Measurements from ENCODE around the gene SPON1. TPM values are rescaled to one million over a fixed set of nuclear protein-coding genes. Genes with fewer than 3 reads are reported as not detected.

Gene SPON1
- total RNA-seq, 1 experiment from 2014 or later = not detected

GRCh38 chr11:14065141-14065540, 102.6 kb downstream of the SPON1 start:
- Histone ChIP-seq H3K9ac (ENCODE audit: low read length) (no peak overlapping the region), H3K4me1 (ENCODE audit: insufficient read depth, low read length) (no peaks in the 10 kb centered on the region), H3K9me3 (ENCODE audit: low read length) (no peaks in the 10 kb centered on the region), H3K36me3 (ENCODE audit: low read depth, low read length) (no peaks in the 10 kb centered on the region), H3K27me3 (ENCODE audit: low read length) (peaks cover 7% of the 10 kb centered on the region), H3K27ac (ENCODE audit: low read length) (no peak overlapping the region), H3K79me2 (ENCODE audit: low read length) (no peaks in the 10 kb centered on the region), H3K4me3 (ENCODE audit: low read length) (no peak overlapping the region), H3K4me2 (ENCODE audit: low read length) (no peak overlapping the region), H2AFZ (ENCODE audit: low read length) (no peak overlapping the region), H3F3A (ENCODE audit: low read length, unreplicated experiment) (no peaks in the 10 kb centered on the region), H3K9me2 (replicated peaks; ENCODE audit: low read length) (no peaks in the 10 kb centered on the region), H4K20me1 (ENCODE audit: low read length) (no peaks in the 10 kb centered on the region)
- no TSS peak for BruUV-seq (replicated peaks)
- CTCF ChIA-PET = no interaction called here
- DNase-seq (no peak), ATAC-seq (no peak)
- TF ChIP-seq CTCF (conservative IDR thresholded peaks at IDR 0.05; ENCODE audit: low read depth, low read length) (no peak), EZH2phosphoT487 (IDR thresholded peaks at IDR 0.05; ENCODE audit: borderline replicate concordance, low read length) (no peak), EZH2 (IDR thresholded peaks at IDR 0.05; ENCODE audit: low read length, unreplicated experiment) (no peak)
- intact Hi-C loops (cut with micrococcal nuclease) = no loop called here
- POLR2A ChIA-PET (ENCODE audit: unreplicated experiment) = interaction anchor here (0.5 kb wide), 1 partner anchor 11 kb away, joined by 3 read pairs; no protein-coding TSS in a partner anchor

- ATAC-seq = no peak
- H3K79me2 ChIP-seq (ENCODE audit: low read length) = no peaks in the 10 kb centered on the region
- peaks cover 7% of the 10 kb centered on the region for H3K27me3 ChIP-seq (ENCODE audit: low read length)
- ChIA-PET POLR2A (ENCODE audit: unreplicated experiment) (interaction anchor here (0.5 kb wide), 1 partner anchor 12 kb away, joined by 3 read pairs; no protein-coding TSS in a partner anchor), CTCF (no interaction called here)
- no peak for DNase-seq
- H3K4me1 ChIP-seq (ENCODE audit: insufficient read depth, low read length) = no peaks in the 10 kb centered on the region
- H3K4me2 ChIP-seq (ENCODE audit: low read length) = no peak overlapping the region
- H3K9me3 ChIP-seq (ENCODE audit: low read length) = no peaks in the 10 kb centered on the region
- no peak overlapping the region for H3K9ac ChIP-seq (ENCODE audit: low read length)
- H2AFZ ChIP-seq (ENCODE audit: low read length) = no peak overlapping the region
- H3K4me3 ChIP-seq (ENCODE audit: low read length) = no peak overlapping the region
- no TSS peak for BruUV-seq (replicated peaks)
- no peaks in the 10 kb centered on the region for H3K36me3 ChIP-seq (ENCODE audit: low read depth, low read length)
- no peak overlapping the region for H3K27ac ChIP-seq (ENCODE audit: low read length)
- no peaks in the 10 kb centered on the region for H4K20me1 ChIP-seq (ENCODE audit: low read length)
- intact Hi-C loops (cut with micrococcal nuclease) = no loop called here
- H3F3A ChIP-seq (ENCODE audit: low read length, unreplicated experiment) = no peaks in the 10 kb centered on the region
- H3K9me2 ChIP-seq (replicated peaks; ENCODE audit: low read length) = no peaks in the 10 kb centered on the region
- TF ChIP-seq EZH2 (IDR thresholded peaks at IDR 0.05; ENCODE audit: low read length, unreplicated experiment) = no peak
- no peak for TF ChIP-seq CTCF (conservative IDR thresholded peaks at IDR 0.05; ENCODE audit: low read depth, low read length)
- no peak for TF ChIP-seq EZH2phosphoT487 (IDR thresholded peaks at IDR 0.05; ENCODE audit: borderline replicate concordance, low read length)
Observed at GRCh38 chr11:14065681-14066080, 103.2 kb downstream of the SPON1 start.

- no peaks in the 10 kb centered on the region for H3K9me2 ChIP-seq (replicated peaks; ENCODE audit: low read length)
- DNase-seq = no peak
- H3K79me2 ChIP-seq (ENCODE audit: low read length) = no peaks in the 10 kb centered on the region
- no peak overlapping the region for H2AFZ ChIP-seq (ENCODE audit: low read length)
- H3K27me3 ChIP-seq (ENCODE audit: low read length) = peaks cover 7% of the 10 kb centered on the region
- H3K27ac ChIP-seq (ENCODE audit: low read length) = no peak overlapping the region
- no peaks in the 10 kb centered on the region for H3K4me1 ChIP-seq (ENCODE audit: insufficient read depth, low read length)
- POLR2A ChIA-PET (ENCODE audit: unreplicated experiment) = no interaction called here
- no peaks in the 10 kb centered on the region for H3K36me3 ChIP-seq (ENCODE audit: low read depth, low read length)
- H3K4me3 ChIP-seq (ENCODE audit: low read length) = no peak overlapping the region
- no peak for ATAC-seq
- intact Hi-C loops (cut with micrococcal nuclease) = no loop called here
- H3K9me3 ChIP-seq (ENCODE audit: low read length) = no peaks in the 10 kb centered on the region
- no peaks in the 10 kb centered on the region for H4K20me1 ChIP-seq (ENCODE audit: low read length)
- BruUV-seq (replicated peaks) = no TSS peak
- no peaks in the 10 kb centered on the region for H3F3A ChIP-seq (ENCODE audit: low read length, unreplicated experiment)
- CTCF ChIA-PET = no interaction called here
- no peak for TF ChIP-seq EZH2 (IDR thresholded peaks at IDR 0.05; ENCODE audit: low read length, unreplicated experiment)
- no peak for TF ChIP-seq CTCF (conservative IDR thresholded peaks at IDR 0.05; ENCODE audit: low read depth, low read length)
- no peak for TF ChIP-seq EZH2phosphoT487 (IDR thresholded peaks at IDR 0.05; ENCODE audit: borderline replicate concordance, low read length)
- no peak overlapping the region for H3K9ac ChIP-seq (ENCODE audit: low read length)
- no peak overlapping the region for H3K4me2 ChIP-seq (ENCODE audit: low read length)
Observed at GRCh38 chr11:14067686-14068085, 105.2 kb downstream of the SPON1 start.
